NCI-H2196 treated with DMSO at 0.1 percent for 48 hours (cell line): ENCODE data around the gene TESPA1.
"Not testable (repeated sequence)": the region's sequence is repeated elsewhere in the genome, so short reads cannot be mapped to it uniquely, and the experiment has no call there.

Experiments
- DNase-seq: peaks from one replicate; lab custom pipeline; 2025; ENCODE audit not compliant: unreplicated experiment; lab: John Stamatoyannopoulos, UW

The TESPA1 gene

GRCh38 chr12:54984658-54985376 lies at the start of gene TESPA1:
Gene TESPA1, minus strand, starts transcription at chr12:54984762. Its CDS starts 10,200 bp downstream, at chr12:54974562.
- DNase-seq = no peak

- no peak for DNase-seq
Measured at GRCh38 chr12:55034218-55034617, 49.7 kb upstream of the TESPA1 start.

- DNase-seq = no peak
Measured at GRCh38 chr12:55025508-55025907, 40.9 kb upstream of the TESPA1 start.

GRCh38 chr12:55024575-55024974 lies 40.0 kb upstream of the TESPA1 start:
- no peak for DNase-seq

GRCh38 chr12:55019784-55020183 lies 35.2 kb upstream of the TESPA1 start, which contains the start of gene NEUROD4:
Gene NEUROD4, plus strand, starts transcription at chr12:55019974. Its CDS starts 6,466 bp downstream, at chr12:55026440.
- DNase-seq = peak; percentile 48

GRCh38 chr12:55017416-55017925 lies 32.9 kb upstream of the TESPA1 start:
- DNase-seq = no peak

GRCh38 chr12:55008944-55009585 lies 24.5 kb upstream of the TESPA1 start:
- DNase-seq = no peak

GRCh38 chr12:55002355-55002754 lies 17.8 kb upstream of the TESPA1 start:
- no peak for DNase-seq

GRCh38 chr12:55001198-55001868 lies 16.8 kb upstream of the TESPA1 start:
- DNase-seq = no peak

- DNase-seq = no peak
Measured at GRCh38 chr12:54998958-54999510, 14.5 kb upstream of the TESPA1 start.

GRCh38 chr12:54997929-54998522 lies 13.5 kb upstream of the TESPA1 start:
- DNase-seq = no peak

- no peak for DNase-seq
Measured at GRCh38 chr12:54996205-54996604, 11.6 kb upstream of the TESPA1 start.

- DNase-seq = peak; percentile 57
Measured at GRCh38 chr12:54993181-54993835, 8.7 kb upstream of the TESPA1 start.

GRCh38 chr12:54991991-54992375 lies 7.4 kb upstream of the TESPA1 start:
- no peak for DNase-seq

GRCh38 chr12:54991161-54991990 lies 6.8 kb upstream of the TESPA1 start:
- no peak for DNase-seq

GRCh38 chr12:54989829-54990228 lies 5.3 kb upstream of the TESPA1 start:
- DNase-seq = no peak

- peak; percentile 40 for DNase-seq
Measured at GRCh38 chr12:54988402-54989054, 4.0 kb upstream of the TESPA1 start.

GRCh38 chr12:54987611-54988231 lies 3.2 kb upstream of the TESPA1 start:
- no peak for DNase-seq

GRCh38 chr12:54986773-54987172 lies 2.2 kb upstream of the TESPA1 start:
- DNase-seq = not testable (repeated sequence)
